ENCODE results near the gene ALB. TPM values are rescaled to one million over a fixed set of nuclear protein-coding genes. Genes with fewer than 3 reads are reported as not detected.
"Not testable (repeated sequence)": the region's sequence is repeated elsewhere in the genome, so short reads cannot be mapped to it uniquely, and the experiment has no call there.

ALB gene
- total RNA-seq, 1 donor from 2014 or later: 0.09 TPM

DNA sequence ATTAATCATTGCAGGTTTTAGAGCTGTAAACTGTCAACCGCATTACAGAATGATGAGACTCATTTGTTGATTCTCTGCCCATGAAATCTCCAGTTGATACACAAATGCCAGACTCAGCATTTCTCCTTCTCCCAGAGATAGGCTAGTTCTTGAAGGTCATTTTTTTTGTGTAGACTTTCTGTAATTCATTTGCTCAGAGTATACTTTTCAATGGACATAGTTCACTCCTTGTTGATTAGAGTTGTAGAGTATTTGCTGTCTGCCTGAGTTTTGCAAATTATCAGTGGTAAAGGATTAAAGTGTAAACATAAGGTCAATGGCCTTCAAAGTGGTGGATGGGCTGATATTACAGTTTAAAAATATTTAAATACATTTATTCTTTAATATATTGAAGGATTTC is 15.2 kb upstream of the ALB start:
- Mint-ChIP-seq H3K4me3 (no peak overlapping the region), H3K27ac (no peak overlapping the region), H3K36me3 (peaks cover 2% of the 10 kb centered on the region), H3K9me3 (no peaks in the 10 kb centered on the region), H3K4me1 (no peaks in the 10 kb centered on the region), H3K27me3 (ENCODE audit: insufficient read depth, low read depth) (no peaks in the 10 kb centered on the region)
- Histone ChIP-seq H3K79me2 (ENCODE audit: low read depth) (no peaks in the 10 kb centered on the region), H2AFZ (replicated peaks) (no peak overlapping the region), H3K4me3 (no peak overlapping the region), H4K20me1 (ENCODE audit: low read depth) (no peaks in the 10 kb centered on the region), H3K4me1 (no peaks in the 10 kb centered on the region), H3K9ac (no peak overlapping the region), H3K4me2 (no peak overlapping the region), H3F3A (ENCODE audit: low read depth) (no peaks in the 10 kb centered on the region), H3K27me3 (no peaks in the 10 kb centered on the region), H3K27ac (no peak overlapping the region), H3K36me3 (no peaks in the 10 kb centered on the region), H3K9me3 (ENCODE audit: low read depth) (no peaks in the 10 kb centered on the region)
- TF ChIP-seq EZH2 (IDR thresholded peaks at IDR 0.05) (no peak), EZH2phosphoT487 (IDR thresholded peaks at IDR 0.05) (no peak)
- TF ChIP-seq, protein P1, sequence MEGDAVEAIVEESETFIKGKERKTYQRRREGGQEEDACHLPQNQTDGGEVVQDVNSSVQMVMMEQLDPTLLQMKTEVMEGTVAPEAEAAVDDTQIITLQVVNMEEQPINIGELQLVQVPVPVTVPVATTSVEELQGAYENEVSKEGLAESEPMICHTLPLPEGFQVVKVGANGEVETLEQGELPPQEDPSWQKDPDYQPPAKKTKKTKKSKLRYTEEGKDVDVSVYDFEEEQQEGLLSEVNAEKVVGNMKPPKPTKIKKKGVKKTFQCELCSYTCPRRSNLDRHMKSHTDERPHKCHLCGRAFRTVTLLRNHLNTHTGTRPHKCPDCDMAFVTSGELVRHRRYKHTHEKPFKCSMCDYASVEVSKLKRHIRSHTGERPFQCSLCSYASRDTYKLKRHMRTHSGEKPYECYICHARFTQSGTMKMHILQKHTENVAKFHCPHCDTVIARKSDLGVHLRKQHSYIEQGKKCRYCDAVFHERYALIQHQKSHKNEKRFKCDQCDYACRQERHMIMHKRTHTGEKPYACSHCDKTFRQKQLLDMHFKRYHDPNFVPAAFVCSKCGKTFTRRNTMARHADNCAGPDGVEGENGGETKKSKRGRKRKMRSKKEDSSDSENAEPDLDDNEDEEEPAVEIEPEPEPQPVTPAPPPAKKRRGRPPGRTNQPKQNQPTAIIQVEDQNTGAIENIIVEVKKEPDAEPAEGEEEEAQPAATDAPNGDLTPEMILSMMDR (IDR thresholded peaks at IDR 0.05): no peak
- no peak for DNase-seq (ENCODE audit: low spot score)

DNA sequence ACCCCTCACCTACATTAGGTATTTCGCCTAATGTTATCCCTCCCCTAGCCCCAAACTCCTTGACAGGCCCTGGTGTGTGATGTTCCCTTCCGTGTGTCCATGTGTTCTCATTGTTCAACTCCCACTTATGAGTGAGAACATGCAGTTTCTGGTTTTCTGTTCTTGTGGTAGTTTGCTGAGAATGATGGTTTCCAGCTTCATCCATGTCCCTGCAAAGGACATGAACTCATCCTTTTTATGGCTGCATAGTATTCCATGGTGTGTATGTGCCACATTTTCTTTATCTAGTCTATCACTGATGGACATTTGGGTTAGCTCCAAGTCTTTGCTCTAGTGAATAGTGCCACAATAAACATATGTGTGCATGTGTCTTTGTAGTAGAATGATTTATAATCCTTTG is 14.4 kb upstream of the ALB start:
- not testable (repeated sequence) for H3F3A ChIP-seq (ENCODE audit: low read depth); H4K20me1 ChIP-seq (ENCODE audit: low read depth); H3K9me3 Mint-ChIP-seq; H3K4me1 Mint-ChIP-seq; H3K4me3 ChIP-seq; H3K27ac ChIP-seq; H3K9ac ChIP-seq; H3K36me3 ChIP-seq; H3K4me3 Mint-ChIP-seq; DNase-seq (ENCODE audit: low spot score); H3K4me2 ChIP-seq; H3K9me3 ChIP-seq (ENCODE audit: low read depth); H3K27me3 ChIP-seq; H2AFZ ChIP-seq (replicated peaks); H3K27ac Mint-ChIP-seq; H3K27me3 Mint-ChIP-seq (ENCODE audit: insufficient read depth, low read depth); H3K79me2 ChIP-seq (ENCODE audit: low read depth); H3K4me1 ChIP-seq; H3K36me3 Mint-ChIP-seq

DNA sequence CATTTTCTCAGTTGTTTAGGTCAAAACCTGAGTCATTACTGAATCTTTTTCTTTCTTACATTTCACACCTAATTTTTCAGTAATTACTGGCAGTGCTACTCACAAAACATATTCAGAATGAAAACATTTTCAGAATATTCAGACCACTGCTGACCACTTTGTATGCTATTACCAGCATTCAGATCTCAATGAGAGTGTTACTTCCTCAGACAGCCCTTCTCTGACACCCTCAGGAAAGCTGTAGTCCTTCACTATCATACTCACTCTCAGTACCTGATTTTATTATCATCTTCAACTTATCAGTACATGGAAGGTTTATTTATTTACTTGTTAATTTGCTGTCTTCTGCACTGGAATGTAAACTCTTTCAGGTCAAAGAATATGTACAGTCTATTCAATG is 12.3 kb upstream of the ALB start:
- H3K4me1 Mint-ChIP-seq: no peaks in the 10 kb centered on the region

DNA sequence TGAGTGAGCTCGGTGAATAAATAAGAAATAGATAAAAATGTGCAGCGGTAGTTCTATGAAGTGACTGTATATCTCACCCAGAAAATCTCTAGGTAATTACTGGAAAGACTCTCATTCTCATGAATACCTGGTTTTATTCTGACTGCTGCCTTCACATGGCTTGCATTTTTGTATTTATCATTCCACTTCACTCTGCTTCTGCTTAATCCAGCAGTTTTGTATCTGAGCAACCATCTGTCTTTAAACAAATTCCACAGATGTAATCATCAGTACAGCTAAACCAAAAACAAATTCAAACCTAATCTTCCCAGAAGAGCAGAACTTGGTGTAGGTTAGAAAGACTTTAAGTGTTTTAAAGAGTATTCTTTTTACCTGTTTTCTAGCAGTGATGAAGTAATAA is 11.2 kb upstream of the ALB start:
- H3K9me3 ChIP-seq (ENCODE audit: low read depth): no peaks in the 10 kb centered on the region
- no peaks in the 10 kb centered on the region for H3K79me2 ChIP-seq (ENCODE audit: low read depth)
- H3K27me3 ChIP-seq: no peaks in the 10 kb centered on the region
- no peak overlapping the region for H2AFZ ChIP-seq (replicated peaks)
- no peak overlapping the region for H3K27ac ChIP-seq
- H3K9ac ChIP-seq: no peak overlapping the region
- no peak overlapping the region for H3K4me3 ChIP-seq
- no peaks in the 10 kb centered on the region for H3K27me3 Mint-ChIP-seq (ENCODE audit: insufficient read depth, low read depth)
- no peak overlapping the region for H3K4me3 Mint-ChIP-seq
- H3K27ac Mint-ChIP-seq: no peak overlapping the region
- peaks cover 3% of the 10 kb centered on the region for H3F3A ChIP-seq (ENCODE audit: low read depth)
- H4K20me1 ChIP-seq (ENCODE audit: low read depth): no peaks in the 10 kb centered on the region
- peaks cover 9% of the 10 kb centered on the region for H3K4me1 ChIP-seq
- DNase-seq (ENCODE audit: low spot score): no peak
- peaks cover 2% of the 10 kb centered on the region for H3K36me3 Mint-ChIP-seq
- no peaks in the 10 kb centered on the region for H3K36me3 ChIP-seq
- no peak overlapping the region for H3K4me2 ChIP-seq
- no peaks in the 10 kb centered on the region for H3K9me3 Mint-ChIP-seq
- H3K4me1 Mint-ChIP-seq: peaks cover 7% of the 10 kb centered on the region
- TF ChIP-seq, protein P1 (IDR thresholded peaks at IDR 0.05): no peak
- TF ChIP-seq EZH2phosphoT487 (IDR thresholded peaks at IDR 0.05): no peak
- TF ChIP-seq EZH2 (IDR thresholded peaks at IDR 0.05): no peak

More for the DNA sequence above, 12.3 kb upstream of the ALB start:
- no peak overlapping the region for H3K4me3 ChIP-seq
- no peaks in the 10 kb centered on the region for H4K20me1 ChIP-seq (ENCODE audit: low read depth)
- no peaks in the 10 kb centered on the region for H3K4me1 ChIP-seq
- no peak overlapping the region for H2AFZ ChIP-seq (replicated peaks)
- no peak overlapping the region for H3K9ac ChIP-seq
- Mint-ChIP-seq H3K4me3 (no peak overlapping the region), H3K36me3 (peaks cover 2% of the 10 kb centered on the region), H3K27me3 (ENCODE audit: insufficient read depth, low read depth) (no peaks in the 10 kb centered on the region), H3K27ac (no peak overlapping the region), H3K9me3 (no peaks in the 10 kb centered on the region)
- H3K79me2 ChIP-seq (ENCODE audit: low read depth): no peaks in the 10 kb centered on the region
- H3K4me2 ChIP-seq: no peak overlapping the region
- no peaks in the 10 kb centered on the region for H3K9me3 ChIP-seq (ENCODE audit: low read depth)
- H3K27ac ChIP-seq: no peak overlapping the region
- TF ChIP-seq EZH2 (IDR thresholded peaks at IDR 0.05): no peak
- no peak for TF ChIP-seq EZH2phosphoT487 (IDR thresholded peaks at IDR 0.05)
- TF ChIP-seq, protein P1 (IDR thresholded peaks at IDR 0.05): no peak
- H3K27me3 ChIP-seq: no peaks in the 10 kb centered on the region
- no peaks in the 10 kb centered on the region for H3F3A ChIP-seq (ENCODE audit: low read depth)
- no peak for DNase-seq (ENCODE audit: low spot score)
- no peaks in the 10 kb centered on the region for H3K36me3 ChIP-seq

Data from neural progenitor cell (in vitro differentiated cells).